ENCODE measurements around the gene BICC1. TPM values are rescaled to one million over a fixed set of nuclear protein-coding genes. Genes with fewer than 3 reads are reported as not detected.

BICC1 gene
- total RNA-seq, 1 experiment from 2014 or later, result 0.57 TPM

- no peaks in the 10 kb centered on the region for H3K27me3 ChIP-seq (ENCODE audit: insufficient read depth, low read length)
- no peak overlapping the region for H3K4me3 Mint-ChIP-seq
- no peak overlapping the region for H3K27ac Mint-ChIP-seq
- no peak overlapping the region for H3K9ac ChIP-seq (ENCODE audit: extremely low read depth, insufficient read length, low read length)
- no peak overlapping the region for H4K91ac ChIP-seq (ENCODE audit: insufficient read length, low read depth, low read length)
- no peak overlapping the region for H3K14ac ChIP-seq (ENCODE audit: insufficient read depth, low read length)
- H3K4me1 ChIP-seq (ENCODE audit: insufficient read depth, low read length), result no peaks in the 10 kb centered on the region
- no peaks in the 10 kb centered on the region for H3K9me3 ChIP-seq (ENCODE audit: control insufficient read depth, low read depth, low read length)
- no peak overlapping the region for H3K4ac ChIP-seq (ENCODE audit: low read depth, low read length)
- H3K56ac ChIP-seq (ENCODE audit: insufficient read length, low read depth, low read length), result no peak overlapping the region
- H3K36me3 Mint-ChIP-seq (ENCODE audit: insufficient read depth in 1 of 3, low read depth in 3 of 3), result peaks cover 0 to 4% (median 0%) of the 10 kb centered on the region in 3 experiments; a peak in 1 of 7 replicates
- H4K5ac ChIP-seq (ENCODE audit: insufficient read length, low read depth, low read length), result no peak overlapping the region
- H3K27ac ChIP-seq (ENCODE audit: insufficient read length, low read depth, low read length), result no peak overlapping the region
- no peak overlapping the region for H2BK5ac ChIP-seq (ENCODE audit: insufficient read length, low read length)
- no peak overlapping the region for H2AK5ac ChIP-seq (ENCODE audit: insufficient read length, low read length)
- no peak overlapping the region for H3K23ac ChIP-seq (ENCODE audit: insufficient read length, low read depth, low read length)
- no peaks in the 10 kb centered on the region for H3K79me2 ChIP-seq (ENCODE audit: insufficient read depth, low read length)
- H2BK12ac ChIP-seq (ENCODE audit: insufficient read length, low read depth, low read length), result no peak overlapping the region
- no peak for DNase-seq
- no peak overlapping the region for H3T11ph ChIP-seq (ENCODE audit: low read length)
- no peaks in the 10 kb centered on the region for H3K23me2 ChIP-seq (ENCODE audit: insufficient read length, low read depth, low read length, poor library complexity, severe bottlenecking)
- no peak overlapping the region for H2BK20ac ChIP-seq (ENCODE audit: low read depth, low read length, poor library complexity, severe bottlenecking)
- H2AFZ ChIP-seq (ENCODE audit: low read length), result no peak overlapping the region
- H3K4me1 Mint-ChIP-seq, result peaks cover 2% of the 10 kb centered on the region in 2 experiments; a peak in 2 of 4 replicates
- H2BK15ac ChIP-seq (ENCODE audit: low read depth, low read length), result no peak overlapping the region
- H4K20me1 ChIP-seq (ENCODE audit: control insufficient read depth, insufficient read depth, insufficient read length), result no peaks in the 10 kb centered on the region
- H4K8ac ChIP-seq (replicated peaks; ENCODE audit: insufficient read length, low read depth, low read length), result no peak overlapping the region
- no peak for TF ChIP-seq CTCF (conservative IDR thresholded peaks at IDR 0.05)
- no peak overlapping the region for H3K4me2 ChIP-seq (ENCODE audit: insufficient read depth, insufficient read length, low read length)
- no CpG with 5 or more reads among the region's 5 CpGs for WGBS (ENCODE audit: extremely low coverage, insufficient read length, low lambda C conversion rate)
- peaks cover 3 to 6% of the 10 kb centered on the region in 2 experiments; a peak in 3 of 5 replicates for H3K9me3 Mint-ChIP-seq
- no peaks in the 10 kb centered on the region for H3K79me1 ChIP-seq (ENCODE audit: insufficient read depth, low read depth, low read length, poor library complexity, severe bottlenecking)
- no peaks in the 10 kb centered on the region for H3K27me3 Mint-ChIP-seq (ENCODE audit: low read depth)
- no peak overlapping the region for H2BK120ac ChIP-seq (ENCODE audit: low read depth, low read length, poor library complexity, severe bottlenecking)
- H3K18ac ChIP-seq (ENCODE audit: insufficient read length, low read depth, low read length), result no peak overlapping the region
These were observed 321.3 kb downstream of the BICC1 start for GRCh38 chr10:58833771-58834561.

Data from H9 (cell line).